WTC11 (cell line): ENCODE measurements around the gene KRTAP5-11. TPM values are rescaled to one million over a fixed set of nuclear protein-coding genes. Genes with fewer than 3 reads are reported as not detected.
"Not testable (repeated sequence)": the region's sequence is repeated elsewhere in the genome, so short reads cannot be mapped to it uniquely, and the experiment has no call there.

Experiments used
- ATAC-seq: fragments of 200-7000 bp; cut with Tn5 transposase; 2 replicates; pipeline ENCODE4 v1.10.0; 2021; ENCODE audit warnings: mild to moderate bottlenecking, moderate library complexity
- CTCF ChIA-PET: fragments of 300-600 bp; sonication (Branson Sonifier 250); formaldehyde crosslinking; loops from one replicate; lab custom pipeline; 2021; ENCODE audit warnings: antibody characterized with exemption; lab: Charles Lee
- POLR2A ChIA-PET: fragments of 350-600 bp; sonication (Branson Sonifier 250); formaldehyde crosslinking; loops from one replicate; lab custom pipeline; 2021; ENCODE audit warnings: antibody characterized with exemption; lab: Charles Lee
- DNase-seq: peaks from one replicate; pipeline ENCODE4 v3.0.0; 2021; ENCODE audit warnings: low spot score
- H3K27ac Mint-ChIP-seq: 2 replicates; pipeline ENCODE4 v1.8.0; 2021; ENCODE audit warnings: mixed read lengths
- H3K27me3 Mint-ChIP-seq: 2 replicates; pipeline ENCODE4 v1.8.0; 2021; ENCODE audit warnings: low read depth, mild to moderate bottlenecking, moderate library complexity, mixed read lengths
- H3K36me3 Mint-ChIP-seq: 2 replicates; pipeline ENCODE4 v1.8.0; 2021; ENCODE audit warnings: mixed read lengths
- H3K4me1 Mint-ChIP-seq: 2 replicates; pipeline ENCODE4 v1.8.0; 2022; ENCODE audit warnings: mixed read lengths
- H3K4me3 Mint-ChIP-seq: 2 replicates; pipeline ENCODE4 v1.8.0; 2021; ENCODE audit warnings: mild to moderate bottlenecking, moderate library complexity, mixed read lengths
- H3K9me3 Mint-ChIP-seq: 2 replicates; pipeline ENCODE4 v1.8.0; 2021; ENCODE audit warnings: mixed read lengths
- CREM ChIP-seq: sonication (generic); formaldehyde crosslinking; IDR thresholded peaks from 2 replicates; pipeline ENCODE4 v1.8.1; 2022; ENCODE audit warnings: mild to moderate bottlenecking, missing genetic modification reagents, moderate library complexity
- E2F1 ChIP-seq: sonication (generic); formaldehyde crosslinking; IDR thresholded peaks from 2 replicates; pipeline ENCODE4 v1.8.0; 2022; ENCODE audit warnings: mild to moderate bottlenecking, missing genetic modification reagents
- FOXJ3 ChIP-seq: sonication (generic); formaldehyde crosslinking; IDR thresholded peaks from 2 replicates; pipeline ENCODE4 v1.9.0; 2021; ENCODE audit warnings: missing genetic modification reagents, mild to moderate bottlenecking, borderline replicate concordance
- GABPB1 ChIP-seq: sonication (generic); formaldehyde crosslinking; IDR thresholded peaks from 2 replicates; pipeline ENCODE4 v1.8.1; 2023; ENCODE audit warnings: mild to moderate bottlenecking, missing genetic modification reagents
- HMGXB4 ChIP-seq: sonication (generic); formaldehyde crosslinking; IDR thresholded peaks from 2 replicates; pipeline ENCODE4 v1.8.1; 2023; ENCODE audit warnings: mild to moderate bottlenecking, moderate library complexity, missing genetic modification reagents
- IRF1 ChIP-seq: sonication (generic); formaldehyde crosslinking; IDR thresholded peaks from 2 replicates; pipeline ENCODE4 v1.8.0; 2023; ENCODE audit warnings: missing genetic modification reagents
- MXD4 ChIP-seq: fragments of 250-450 bp; sonication (Bioruptor Pico); IDR thresholded peaks from 2 replicates; pipeline ENCODE4 v1.8.0; 2021; ENCODE audit warnings: mild to moderate bottlenecking, moderate library complexity, borderline replicate concordance
- MYBL2 ChIP-seq: sonication (generic); formaldehyde crosslinking; IDR thresholded peaks from 2 replicates; pipeline ENCODE4 v1.8.1; 2023; ENCODE audit warnings: mild to moderate bottlenecking, moderate library complexity, missing genetic modification reagents
- SMAD3 ChIP-seq: sonication (generic); formaldehyde crosslinking; IDR thresholded peaks from 2 replicates; pipeline ENCODE4 v1.8.0; 2022; ENCODE audit warnings: missing genetic modification reagents, mild to moderate bottlenecking, borderline replicate concordance
- SMAD4 ChIP-seq: sonication (generic); formaldehyde crosslinking; IDR thresholded peaks from 2 replicates; pipeline ENCODE4 v1.8.0; 2022; ENCODE audit warnings: mild to moderate bottlenecking, missing genetic modification reagents
- TEAD1 ChIP-seq: sonication (generic); formaldehyde crosslinking; IDR thresholded peaks from 2 replicates; pipeline ENCODE4 v1.8.0; 2022; ENCODE audit warnings: mild to moderate bottlenecking, missing genetic modification reagents
- ZNF671 ChIP-seq: fragments of 250-450 bp; sonication (Bioruptor Pico); IDR thresholded peaks from 2 replicates; pipeline ENCODE4 v1.8.0; 2021; ENCODE audit warnings: mild to moderate bottlenecking
- total RNA-seq: library from RNA; stranded (reverse); gene quantifications from 3 replicates; pipeline ENCODE4 v1.2.3, GENCODE V29; 2021

The KRTAP5-11 gene
- total RNA-seq, 1 experiment from 2014 or later: not detected

- ChIA-PET CTCF (interaction anchor here (0.6 to 6.3 kb wide), 2 partner anchors 11 to 63 kb away, joined by 3 to 41 read pairs; no protein-coding TSS in a partner anchor), POLR2A (no interaction called here)
- H3K4me3 Mint-ChIP-seq: no peak overlapping the region
- no peaks in the 10 kb centered on the region for H3K36me3 Mint-ChIP-seq
- no peak for TF ChIP-seq E2F1 (CRISPR knock-in tag)
- TF ChIP-seq ZNF671 (CRISPR knock-in tag): no peak
- no peak for TF ChIP-seq MXD4 (CRISPR knock-in tag)
- no peak for TF ChIP-seq MYBL2
- no peak for TF ChIP-seq CREM (CRISPR knock-in tag)
- no peak for TF ChIP-seq HMGXB4 (CRISPR knock-in tag)
- no peak for TF ChIP-seq SMAD4 (CRISPR knock-in tag)
- peaks cover 33% of the 10 kb centered on the region for H3K4me1 Mint-ChIP-seq
- H3K27ac Mint-ChIP-seq: peak overlapping the region; percentile 7; the same call in 1 of the 2 replicates
- no peaks in the 10 kb centered on the region for H3K9me3 Mint-ChIP-seq
- DNase-seq: no peak
- peaks cover 3% of the 10 kb centered on the region for H3K27me3 Mint-ChIP-seq
- ATAC-seq: peak; percentile 25
These were observed 13.8 kb downstream of the KRTAP5-11 start for GRCh38 chr11:71568704-71569349.

- peaks cover 36% of the 10 kb centered on the region for H3K4me1 Mint-ChIP-seq
- H3K27me3 Mint-ChIP-seq, H3K4me3 Mint-ChIP-seq, ATAC-seq, H3K27ac Mint-ChIP-seq, H3K9me3 Mint-ChIP-seq, POLR2A ChIA-PET, DNase-seq, H3K36me3 Mint-ChIP-seq: not testable (repeated sequence)
- CTCF ChIA-PET: interaction anchor here (0.8 to 6.3 kb wide), 2 partner anchors 13 to 21 kb away, joined by 3 to 41 read pairs; no protein-coding TSS in a partner anchor
These were observed 15.0 kb downstream of the KRTAP5-11 start for GRCh38 chr11:71567633-71568032.

- ATAC-seq: peak; percentile 19
- H3K4me3 Mint-ChIP-seq, H3K9me3 Mint-ChIP-seq, H3K36me3 Mint-ChIP-seq, H3K27me3 Mint-ChIP-seq, DNase-seq, POLR2A ChIA-PET: not testable (repeated sequence)
- Mint-ChIP-seq H3K27ac (0 out of 2 replicates have a peak overlapping the region, but pooled peaks have one; percentile 59), H3K4me1 (peaks cover 36% of the 10 kb centered on the region)
- CTCF ChIA-PET: interaction anchor here (6.3 kb wide), 1 partner anchor 13 kb away, joined by 41 read pairs; no protein-coding TSS in a partner anchor
These were observed 15.8 kb downstream of the KRTAP5-11 start for GRCh38 chr11:71566626-71567599.

GRCh38 chr11:71566081-71566620 lies 16.5 kb downstream of the KRTAP5-11 start:
- H3K4me1 Mint-ChIP-seq: peaks cover 36% of the 10 kb centered on the region
- peaks cover 6% of the 10 kb centered on the region; the same call in 1 of the 2 replicates for H3K9me3 Mint-ChIP-seq
- H3K36me3 Mint-ChIP-seq: no peaks in the 10 kb centered on the region
- no peak overlapping the region for H3K27ac Mint-ChIP-seq
- TF ChIP-seq IRF1 (no peak), FOXJ3 (CRISPR knock-in tag) (no peak), GABPB1 (CRISPR knock-in tag) (no peak), SMAD3 (CRISPR knock-in tag) (no peak), TEAD1 (CRISPR knock-in tag) (no peak)
- TF ChIP-seq, all 79 proteins: peak for 0
- ATAC-seq (no peak), DNase-seq (no peak)
- CTCF ChIA-PET: interaction anchor here (6.3 kb wide), 1 partner anchor 14 kb away, joined by 41 read pairs; no protein-coding TSS in a partner anchor
- Mint-ChIP-seq H3K27me3 (peaks cover 5% of the 10 kb centered on the region), H3K4me3 (no peak overlapping the region)
- POLR2A ChIA-PET: no interaction called here
